GM12872 (cell line): ENCODE results near the gene CYB561.

Experiments used
- TF ChIP-seq, protein P1 (sequence below): IDR thresholded peaks from 3 replicates; pipeline ENCODE4 v1.5.1; 2011; ENCODE audit warnings: low read depth, mild to moderate bottlenecking, low read length, moderate library complexity; ENCODE audit not compliant: insufficient read depth

Gene CYB561

DNA sequence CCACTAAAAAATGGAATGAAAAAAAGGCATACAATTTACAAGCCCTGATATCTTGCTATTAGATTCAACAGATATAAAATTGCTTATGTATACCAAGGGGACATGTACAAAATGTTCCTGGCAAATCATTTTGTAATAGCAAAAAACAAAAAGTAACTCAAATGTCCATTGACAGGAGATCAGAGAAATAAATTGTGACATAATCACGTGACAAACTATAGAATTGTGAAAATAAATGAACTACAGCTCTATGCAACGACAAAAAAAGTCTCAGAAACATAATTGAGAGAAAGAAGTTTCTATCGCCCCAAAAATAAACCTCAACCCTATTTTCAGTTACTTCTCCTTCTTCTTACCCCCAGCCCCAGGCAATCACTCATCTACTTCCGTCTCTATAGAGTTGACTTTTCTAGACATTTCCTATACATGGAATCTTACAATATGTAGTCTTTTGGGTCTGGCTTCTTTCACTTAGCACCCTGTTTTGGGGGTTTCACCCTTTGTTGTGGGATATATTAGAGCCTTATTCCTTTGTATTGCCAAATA, 18.7 kb upstream of the CYB561 start:
- TF ChIP-seq, protein P1, sequence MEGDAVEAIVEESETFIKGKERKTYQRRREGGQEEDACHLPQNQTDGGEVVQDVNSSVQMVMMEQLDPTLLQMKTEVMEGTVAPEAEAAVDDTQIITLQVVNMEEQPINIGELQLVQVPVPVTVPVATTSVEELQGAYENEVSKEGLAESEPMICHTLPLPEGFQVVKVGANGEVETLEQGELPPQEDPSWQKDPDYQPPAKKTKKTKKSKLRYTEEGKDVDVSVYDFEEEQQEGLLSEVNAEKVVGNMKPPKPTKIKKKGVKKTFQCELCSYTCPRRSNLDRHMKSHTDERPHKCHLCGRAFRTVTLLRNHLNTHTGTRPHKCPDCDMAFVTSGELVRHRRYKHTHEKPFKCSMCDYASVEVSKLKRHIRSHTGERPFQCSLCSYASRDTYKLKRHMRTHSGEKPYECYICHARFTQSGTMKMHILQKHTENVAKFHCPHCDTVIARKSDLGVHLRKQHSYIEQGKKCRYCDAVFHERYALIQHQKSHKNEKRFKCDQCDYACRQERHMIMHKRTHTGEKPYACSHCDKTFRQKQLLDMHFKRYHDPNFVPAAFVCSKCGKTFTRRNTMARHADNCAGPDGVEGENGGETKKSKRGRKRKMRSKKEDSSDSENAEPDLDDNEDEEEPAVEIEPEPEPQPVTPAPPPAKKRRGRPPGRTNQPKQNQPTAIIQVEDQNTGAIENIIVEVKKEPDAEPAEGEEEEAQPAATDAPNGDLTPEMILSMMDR = no peak

DNA sequence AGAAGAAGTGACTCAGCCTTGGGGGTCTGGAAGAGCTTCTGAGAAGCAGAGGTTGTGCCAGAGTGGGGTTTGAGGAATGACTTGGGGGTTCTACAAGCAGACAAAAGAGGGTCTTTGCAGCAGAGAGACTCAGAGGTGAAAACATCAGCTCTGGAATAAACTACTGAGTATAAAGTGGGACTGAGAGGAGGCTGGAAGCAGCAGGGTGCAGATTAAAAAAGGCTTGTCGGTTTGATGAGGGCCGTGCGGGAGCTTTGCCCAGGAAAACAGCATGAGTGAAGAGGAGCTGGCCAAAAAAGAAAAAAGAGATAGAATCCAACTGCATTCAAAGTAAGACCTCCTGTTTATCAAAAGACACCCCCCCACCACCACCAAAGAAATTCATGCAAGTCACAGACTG, 17.7 kb upstream of the CYB561 start:
- TF ChIP-seq, protein P1 = no peak

DNA sequence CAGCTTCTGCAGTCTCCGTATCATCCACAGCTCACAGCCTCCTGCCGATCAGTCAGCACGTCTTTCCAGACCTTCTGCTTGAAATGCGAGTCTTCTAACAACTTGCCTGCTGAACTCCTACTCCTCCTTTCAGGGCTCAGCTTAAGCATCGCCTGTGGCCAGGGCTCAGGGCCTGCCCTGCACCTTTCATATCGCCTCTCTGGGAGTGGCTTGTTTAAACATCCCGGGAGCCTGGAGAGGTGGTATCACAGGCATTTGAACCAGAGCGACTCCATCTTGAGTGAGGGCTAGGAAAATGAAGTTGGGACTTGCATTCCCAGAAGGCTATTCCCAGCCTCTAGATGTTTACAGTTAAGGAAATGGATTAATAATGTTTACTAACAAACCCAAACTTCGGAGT, 13.9 kb upstream of the CYB561 start:
- TF ChIP-seq, protein P1 = no peak

DNA sequence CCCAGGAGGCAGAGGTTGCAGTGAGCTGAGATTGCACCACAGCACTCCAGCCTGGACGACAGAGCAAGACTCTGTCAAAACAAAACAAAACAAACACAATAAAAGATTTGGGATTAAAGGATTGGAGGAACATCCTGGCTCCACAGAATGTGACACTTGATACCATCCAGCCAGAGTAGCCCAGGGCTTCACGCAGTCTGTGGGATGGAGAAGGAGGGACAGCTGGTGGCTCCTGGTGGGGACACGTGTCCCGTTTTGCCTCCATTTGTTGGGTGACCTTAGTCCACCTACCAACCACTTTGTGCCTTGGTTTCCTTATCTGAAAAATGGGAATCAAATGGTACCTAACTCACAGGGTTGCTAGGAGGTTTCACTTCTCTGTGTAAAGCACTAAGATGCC, 12.4 kb upstream of the CYB561 start:
- TF ChIP-seq, protein P1 = no peak

DNA sequence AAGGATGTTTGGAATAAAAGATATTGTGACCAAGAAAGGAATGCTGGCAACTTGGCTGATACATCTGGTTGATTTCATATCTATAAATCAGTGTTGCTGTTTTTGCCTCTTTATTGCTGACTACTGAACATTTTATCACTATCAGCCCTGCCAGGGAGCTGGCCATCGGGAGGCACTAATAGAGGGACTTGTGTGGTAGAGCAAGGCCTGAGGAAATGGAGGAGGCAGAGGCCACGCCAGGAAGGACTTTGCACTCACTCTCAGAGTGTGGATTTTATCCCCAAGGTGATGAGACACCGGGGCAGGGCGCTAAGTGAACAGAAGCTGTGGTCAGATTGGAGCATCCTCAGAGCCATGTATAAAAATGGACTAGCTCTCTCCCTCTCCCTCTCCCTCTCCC, 9.3 kb upstream of the CYB561 start:
- TF ChIP-seq, protein P1 = no peak

DNA sequence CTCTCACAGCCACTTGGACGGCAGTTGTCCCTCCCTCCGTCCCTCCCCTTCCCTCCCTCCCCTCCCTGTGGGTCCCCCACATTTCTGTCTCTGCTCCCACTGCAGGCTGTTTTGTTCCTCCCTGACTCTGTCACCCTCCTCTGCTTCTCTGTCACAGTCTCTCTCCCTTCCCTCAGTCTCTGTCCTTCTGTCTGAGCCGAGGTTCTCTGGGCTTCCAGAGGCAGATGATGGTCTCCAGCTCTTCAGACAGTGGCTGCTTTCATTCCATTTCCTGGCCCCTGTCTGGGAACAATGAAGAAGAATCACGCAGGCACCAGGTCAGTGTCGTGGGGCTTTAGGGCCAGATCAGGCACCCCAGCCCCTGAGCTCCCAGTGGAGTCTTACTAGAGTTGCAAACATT, 8.8 kb upstream of the CYB561 start:
- TF ChIP-seq, protein P1 = no peak

DNA sequence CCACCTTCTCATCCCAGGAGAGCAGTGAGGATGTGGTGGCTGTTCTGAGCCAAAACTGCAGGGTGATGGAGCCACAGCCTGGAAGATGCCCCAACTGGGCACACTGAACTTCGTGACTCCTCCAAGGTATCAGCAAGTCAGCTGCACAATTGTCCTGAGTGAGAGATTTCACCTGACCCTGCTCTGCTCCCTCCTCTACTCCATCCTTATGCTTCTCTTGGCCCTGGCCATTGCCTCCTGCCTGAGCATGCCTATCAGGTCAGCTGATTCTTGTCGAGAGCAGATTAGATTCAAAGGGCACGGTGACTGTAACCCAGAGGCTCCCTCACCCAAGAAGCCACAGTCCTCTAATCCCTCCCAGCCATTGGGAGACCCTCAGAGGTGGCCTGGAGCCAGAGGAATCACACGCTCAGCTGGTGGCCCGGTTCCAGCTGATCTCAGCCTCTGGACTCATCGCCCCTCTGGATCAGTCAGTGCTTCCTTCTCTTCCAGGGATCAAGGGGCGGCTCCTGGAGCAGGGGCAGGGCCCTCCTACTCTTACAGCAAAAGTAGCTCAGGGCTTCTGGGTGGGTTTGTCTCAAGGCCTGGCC, 7.0 kb upstream of the CYB561 start:
- TF ChIP-seq, protein P1 = no peak
